Testis (tissue), 3 donors: ENCODE measurements around the gene CHKA. TPM values are rescaled to one million over a fixed set of nuclear protein-coding genes. Genes with fewer than 3 reads are reported as not detected.

ENCODE experiments used
- DNase-seq: peaks from one replicate; pipeline ENCODE4 v3.0.0-alpha.2; 2019
- H3K27ac ChIP-seq, 2 donors: fragments of 200-600 bp; sonication (generic); one replicate each; pipeline ENCODE4 v1.5.1; 2019
- H3K27me3 ChIP-seq: fragments of 200-600 bp; sonication (generic); one replicate; pipeline ENCODE4 v1.5.1; 2019
- H3K36me3 ChIP-seq: fragments of 200-600 bp; sonication (generic); one replicate; pipeline ENCODE4 v1.5.1; 2017; ENCODE audit warnings: low read depth; ENCODE audit errors: missing control alignments
- H3K4me1 ChIP-seq: fragments of 200-600 bp; sonication (generic); one replicate; pipeline ENCODE4 v1.5.1; 2019
- H3K4me3 ChIP-seq, 2 donors: fragments of 200-600 bp; sonication (generic); one replicate each; pipeline ENCODE4 v1.5.1; 2017 to 2019
- H3K9me3 ChIP-seq: fragments of 200-600 bp; sonication (generic); one replicate; pipeline ENCODE4 v1.5.1; 2017
- POLR2A ChIP-seq: fragments of 450-650 bp; IDR thresholded peaks from one replicate; pipeline ENCODE4 v1.6.1; 2017; ENCODE audit warnings: antibody characterized with exemption, mild to moderate bottlenecking, moderate library complexity
- WGBS, 2 donors: methylation state at CpG; one replicate each; pipeline ENCODE4 v1.1.5; 2018; 5-methylcytosine and 5-hydroxymethylcytosine counted together
- intact Hi-C: fragments of 100-400 bp; cut with DNase I; formaldehyde crosslinking; loops from one replicate; pipeline ENCODE4 v1.15.1; 2023; ENCODE audit warnings: low total_unique reads
- polyA plus RNA-seq: library from polyadenylated mRNA; stranded (reverse); fragments of 350-450 nt; fragmentation: Illumina TruSeq; extraction: RNeasy Lipid Tissue Mini Kit (QIAGEN cat#74804); gene quantifications from one replicate; pipeline ENCODE4 v1.2.3, GENCODE V29; 2014; ENCODE audit warnings: low read depth, low replicate concordance; ENCODE audit not compliant: insufficient read depth
- total RNA-seq, 2 donors: library from RNA; depleted of rRNA; stranded (reverse); fragments of >200 nt; gene quantifications; one replicate each; pipeline ENCODE4 v1.2.3, GENCODE V29; 2016
- TF ChIP-seq, protein P1 (sequence below), 3 experiments: fragments of 450-650 bp in 2 of 3; fragments of 200-600 bp in 1 of 3; sonication (generic) in 1 of 3; IDR thresholded peaks; one replicate each; pipeline ENCODE4 v1.5.1; 2016 to 2019; ENCODE audit warnings: antibody characterized with exemption in 3 of 3, mild to moderate bottlenecking in 2 of 3, moderate library complexity in 1 of 3

Gene CHKA
- total and polyA plus RNA-seq, 3 donors from 2014 or later = 145 to 200 (median 180) TPM

DNA sequence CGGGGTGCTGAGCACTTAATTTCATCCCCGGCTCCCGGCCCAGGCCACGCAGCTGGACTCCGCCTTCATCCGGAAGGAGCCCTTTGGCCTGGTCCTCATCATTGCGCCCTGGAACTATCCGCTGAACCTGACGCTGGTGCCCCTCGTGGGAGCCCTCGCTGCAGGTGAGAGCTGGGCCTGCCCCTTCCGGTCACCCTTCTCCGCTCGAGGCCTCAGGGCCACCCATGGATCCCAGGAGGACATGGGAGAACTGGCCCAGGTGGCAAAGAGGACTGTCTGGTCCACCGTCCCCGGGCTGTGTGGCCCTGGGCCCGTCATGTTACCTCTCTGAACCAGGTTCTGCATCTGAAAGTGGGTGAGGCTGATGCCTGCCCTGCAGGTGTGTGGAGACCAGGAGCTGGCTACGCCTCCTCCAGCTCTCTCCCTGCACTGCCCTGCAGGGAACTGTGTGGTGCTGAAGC lies 102.4 kb downstream of the CHKA start:
- Histone ChIP-seq H3K9me3 (no peaks in the 10 kb centered on the region), H3K27ac (no peak overlapping the region), H3K27me3 (no peaks in the 10 kb centered on the region), H3K36me3 (no peaks in the 10 kb centered on the region), H3K4me1 (peaks cover 16% of the 10 kb centered on the region), H3K4me3 (no peak overlapping the region)
- intact Hi-C loops = no loop called here
- no peak for DNase-seq
- 93 to 94% methylated on average over 18 of the region's 18 CpGs for WGBS, 2 donors
- TF ChIP-seq, protein P1, sequence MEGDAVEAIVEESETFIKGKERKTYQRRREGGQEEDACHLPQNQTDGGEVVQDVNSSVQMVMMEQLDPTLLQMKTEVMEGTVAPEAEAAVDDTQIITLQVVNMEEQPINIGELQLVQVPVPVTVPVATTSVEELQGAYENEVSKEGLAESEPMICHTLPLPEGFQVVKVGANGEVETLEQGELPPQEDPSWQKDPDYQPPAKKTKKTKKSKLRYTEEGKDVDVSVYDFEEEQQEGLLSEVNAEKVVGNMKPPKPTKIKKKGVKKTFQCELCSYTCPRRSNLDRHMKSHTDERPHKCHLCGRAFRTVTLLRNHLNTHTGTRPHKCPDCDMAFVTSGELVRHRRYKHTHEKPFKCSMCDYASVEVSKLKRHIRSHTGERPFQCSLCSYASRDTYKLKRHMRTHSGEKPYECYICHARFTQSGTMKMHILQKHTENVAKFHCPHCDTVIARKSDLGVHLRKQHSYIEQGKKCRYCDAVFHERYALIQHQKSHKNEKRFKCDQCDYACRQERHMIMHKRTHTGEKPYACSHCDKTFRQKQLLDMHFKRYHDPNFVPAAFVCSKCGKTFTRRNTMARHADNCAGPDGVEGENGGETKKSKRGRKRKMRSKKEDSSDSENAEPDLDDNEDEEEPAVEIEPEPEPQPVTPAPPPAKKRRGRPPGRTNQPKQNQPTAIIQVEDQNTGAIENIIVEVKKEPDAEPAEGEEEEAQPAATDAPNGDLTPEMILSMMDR (IDR thresholded peaks at IDR 0.05) = no peak
- TF ChIP-seq POLR2A = no peak

DNA sequence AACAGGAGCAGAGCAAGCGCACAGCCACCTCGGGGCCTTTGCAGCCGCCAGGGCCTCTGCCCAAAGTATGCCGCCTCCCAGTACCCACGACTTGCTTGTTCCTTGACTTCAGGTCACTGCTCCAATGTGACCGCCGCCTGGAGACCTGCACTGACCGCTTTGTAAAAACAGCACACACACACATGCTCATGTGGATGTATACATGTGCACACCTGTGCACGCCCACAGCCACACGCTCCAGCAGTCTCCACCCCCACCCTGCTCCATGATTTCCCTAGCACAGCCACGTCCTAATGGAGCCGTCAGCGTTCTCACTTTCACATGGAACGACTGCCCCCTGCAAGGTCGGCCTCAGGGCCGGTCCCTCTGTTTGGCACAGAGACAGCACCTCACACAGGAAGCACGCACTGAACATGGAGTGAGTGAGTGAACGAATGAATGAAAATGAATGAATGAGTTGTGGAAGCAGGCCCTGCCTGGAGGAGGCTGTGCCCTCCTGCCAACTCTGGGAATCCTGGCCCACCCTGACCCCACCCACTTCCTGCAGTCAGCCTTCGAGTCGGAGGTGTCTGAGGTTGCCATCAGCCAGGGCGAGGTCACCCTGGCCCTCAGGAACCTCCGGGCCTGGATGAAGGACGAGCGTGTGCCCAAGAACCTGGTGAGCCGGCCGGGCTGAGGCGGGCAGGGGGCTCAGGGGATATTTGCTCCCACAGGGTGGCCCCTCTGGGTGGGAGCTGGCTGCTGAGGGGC lies 103.0 kb downstream of the CHKA start:
- intact Hi-C loops = no loop called here
- Histone ChIP-seq H3K4me1 (peaks cover 16% of the 10 kb centered on the region), H3K9me3 (no peaks in the 10 kb centered on the region), H3K36me3 (no peaks in the 10 kb centered on the region), H3K4me3 (no peak overlapping the region), H3K27me3 (no peaks in the 10 kb centered on the region), H3K27ac (no peak overlapping the region)
- no peak for DNase-seq
- WGBS, 2 donors = 84 to 89% methylated on average over 16 to 27 of the region's 27 CpGs
- TF ChIP-seq, protein P1 (IDR thresholded peaks at IDR 0.05) = no peak
- no peak for TF ChIP-seq POLR2A

DNA sequence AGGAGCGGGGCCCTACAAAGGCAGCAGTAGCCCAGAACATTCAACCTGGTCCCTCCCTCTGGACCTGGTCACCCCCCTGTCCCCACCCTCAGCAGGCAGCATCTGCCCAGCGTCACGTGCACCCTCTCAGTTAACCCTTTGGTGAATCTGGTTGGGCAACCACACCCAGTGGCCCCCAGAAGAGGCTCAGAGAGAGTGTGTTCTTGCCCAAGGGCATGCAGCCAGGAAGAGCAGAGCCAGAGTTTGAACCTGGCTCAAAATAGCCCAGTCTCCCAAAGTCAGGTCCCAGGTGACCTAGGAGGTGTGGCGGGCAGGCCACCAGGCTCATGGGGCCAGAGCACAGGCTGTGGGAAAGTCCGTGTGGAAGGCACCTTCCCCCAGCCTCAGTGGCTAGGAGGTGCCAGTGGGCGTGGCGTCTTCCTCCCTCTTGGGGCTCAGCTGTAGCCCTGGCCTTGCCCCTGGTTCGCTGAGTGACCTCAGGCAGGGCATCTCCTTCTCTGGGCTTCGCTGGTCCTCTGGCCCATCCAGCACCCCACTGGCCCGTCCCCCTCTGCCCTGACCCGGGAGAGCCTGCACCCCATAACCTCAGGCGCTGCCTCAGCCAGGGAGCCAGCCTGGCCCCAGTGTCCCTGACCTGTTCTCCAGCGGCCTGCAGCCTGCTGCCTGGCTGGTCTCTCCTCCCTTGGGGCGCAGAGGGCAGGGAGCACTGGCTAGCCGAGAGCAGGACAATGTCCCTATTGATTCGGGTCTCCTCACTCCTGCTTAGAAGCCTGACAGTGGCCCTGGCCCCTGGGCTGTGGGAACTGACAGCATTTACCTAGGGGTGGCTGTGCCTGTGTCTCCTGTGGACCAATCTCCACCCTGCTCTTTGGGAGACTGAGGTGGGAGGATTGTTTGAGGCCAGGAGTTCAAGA lies 104.0 kb downstream of the CHKA start:
- WGBS, 2 donors = 45 to 66% methylated on average over 6 to 16 of the region's 16 CpGs
- Histone ChIP-seq H3K4me3 (no peak overlapping the region), H3K27me3 (no peaks in the 10 kb centered on the region), H3K9me3 (no peaks in the 10 kb centered on the region), H3K27ac (peak overlapping the region in 1 of 2 donors; percentile 45), H3K36me3 (no peaks in the 10 kb centered on the region), H3K4me1 (peaks cover 16% of the 10 kb centered on the region)
- TF ChIP-seq, protein P1 (IDR thresholded peaks at IDR 0.05) = no peak
- no peak for TF ChIP-seq POLR2A
- peak; percentile 56 for DNase-seq
- intact Hi-C loops = no loop called here

DNA sequence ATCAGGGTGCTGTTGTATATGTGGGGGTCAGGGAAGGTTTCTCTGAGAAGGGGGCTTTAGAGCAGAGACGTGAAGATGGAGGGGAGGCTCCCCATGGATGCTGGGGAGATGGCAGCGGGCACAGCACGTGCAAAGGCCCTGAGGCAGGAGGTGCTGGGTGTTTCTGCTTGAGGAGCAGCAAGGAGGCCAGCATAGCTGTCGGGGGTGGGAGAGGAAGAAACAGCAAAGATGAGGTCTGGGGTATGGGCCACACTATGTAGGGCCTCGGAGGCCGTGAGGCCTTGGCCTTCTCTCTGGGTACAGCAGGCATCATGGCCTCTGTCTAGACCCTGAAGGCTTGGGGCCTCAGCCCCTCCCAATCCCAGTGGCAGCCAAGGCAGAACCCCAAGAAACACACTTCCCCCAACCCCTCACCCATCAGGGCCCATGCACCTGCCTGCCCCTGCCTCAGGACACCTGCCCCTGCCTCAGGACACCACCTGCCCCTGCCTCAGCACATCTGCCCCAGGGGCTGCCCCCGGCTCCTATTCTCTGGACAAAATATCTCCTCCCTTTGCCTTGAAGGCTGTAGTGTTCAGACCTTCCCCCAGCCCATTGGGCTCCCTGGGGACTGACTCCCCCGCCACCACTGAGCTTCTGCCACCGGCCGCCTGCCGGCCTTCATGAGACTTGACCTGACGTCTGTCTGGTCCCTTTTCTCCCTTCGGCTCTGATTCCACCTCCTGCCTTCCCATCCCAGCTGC lies 104.9 kb downstream of the CHKA start:
- DNase-seq = no peak
- H3K36me3 ChIP-seq = no peaks in the 10 kb centered on the region
- peaks cover 16% of the 10 kb centered on the region for H3K4me1 ChIP-seq
- TF ChIP-seq POLR2A = no peak
- TF ChIP-seq, protein P1 (IDR thresholded peaks at IDR 0.05) = no peak
- H3K27ac ChIP-seq = no peak overlapping the region
- no peaks in the 10 kb centered on the region for H3K9me3 ChIP-seq
- H3K4me3 ChIP-seq = no peak overlapping the region
- WGBS, 2 donors = 55 to 77% methylated on average over 13 of the region's 13 CpGs
- no peaks in the 10 kb centered on the region for H3K27me3 ChIP-seq
- intact Hi-C loops = no loop called here
